ENCODE data around the gene IL4R.
"Not testable (repeated sequence)": the region's sequence is repeated elsewhere in the genome, so short reads cannot be mapped to it uniquely, and the experiment has no call there.

Gene IL4R

DNA sequence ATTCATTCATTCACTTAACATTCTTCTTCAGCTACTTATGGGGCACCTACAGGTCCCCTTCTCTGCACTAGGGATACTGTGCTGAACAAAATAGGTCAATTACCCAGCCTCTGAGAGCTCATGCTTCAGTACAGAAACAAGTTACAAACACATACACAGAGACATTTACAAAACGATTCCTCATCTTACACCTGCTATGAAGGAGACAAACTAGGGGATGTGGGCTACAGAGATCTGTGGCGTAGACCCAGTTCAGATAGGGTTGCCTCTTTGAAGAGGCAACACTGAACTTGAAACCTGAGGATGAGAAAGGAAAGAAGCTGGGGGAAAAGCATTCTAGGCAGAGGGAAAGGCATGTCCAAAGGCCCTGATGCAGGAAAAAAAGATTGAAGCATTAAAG is 93.4 kb downstream of the IL4R start:
- no peak for DNase-seq

DNA sequence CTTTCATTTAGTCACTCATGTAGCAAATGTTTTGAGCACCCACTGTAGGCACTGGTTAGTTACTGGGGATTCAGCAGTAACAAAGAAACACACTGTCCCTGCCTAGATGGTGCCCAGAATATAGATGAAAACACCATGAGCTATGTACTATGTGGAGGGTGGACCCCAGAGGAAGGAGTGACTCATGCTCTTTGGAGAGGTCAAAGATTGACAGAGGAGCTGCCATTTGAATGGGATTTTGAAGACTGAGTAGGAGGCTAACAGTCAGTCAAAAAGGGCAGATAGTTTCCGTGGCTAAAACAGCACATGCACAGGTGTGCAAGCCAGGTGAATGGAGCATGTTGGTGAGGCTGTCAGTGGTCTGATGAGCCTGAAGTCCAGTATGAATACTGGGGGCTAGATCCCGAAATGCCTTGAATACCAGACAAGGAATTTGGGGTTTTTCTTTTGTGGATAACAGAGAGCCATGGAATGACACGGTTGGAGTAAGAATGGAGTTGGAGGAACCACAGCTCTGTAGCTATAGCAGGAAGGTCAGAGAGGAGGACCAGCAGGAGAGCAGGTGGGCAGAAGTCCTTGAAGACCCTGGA is 94.3 kb downstream of the IL4R start:
- DNase-seq: peak in 1 of 2 donors; percentile 37

GRCh38 chr16:27408602-27409031 is 94.8 kb downstream of the IL4R start:
- DNase-seq: no peak

- DNase-seq: not testable (repeated sequence)
These were observed 96.2 kb downstream of the IL4R start for GRCh38 chr16:27409958-27410357.

DNA sequence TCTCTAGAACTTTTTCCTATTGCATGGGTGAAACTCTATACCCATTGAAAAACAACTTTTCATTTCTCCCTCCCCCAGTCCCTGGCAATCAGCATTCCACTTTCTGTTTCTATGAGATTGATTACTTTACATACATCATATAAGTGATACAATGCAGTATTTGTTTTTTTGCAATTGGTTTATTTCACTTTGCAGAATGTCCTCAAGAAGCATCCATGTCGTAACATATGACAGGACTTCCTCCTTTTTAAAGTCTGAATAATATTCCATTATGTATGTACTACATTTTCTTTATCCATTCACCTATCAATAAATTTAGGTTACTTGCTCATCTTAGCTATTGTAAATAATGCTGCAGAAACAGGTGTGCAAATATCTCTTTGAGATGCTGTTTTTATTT is 97.0 kb downstream of the IL4R start:
- no peak for DNase-seq

DNA sequence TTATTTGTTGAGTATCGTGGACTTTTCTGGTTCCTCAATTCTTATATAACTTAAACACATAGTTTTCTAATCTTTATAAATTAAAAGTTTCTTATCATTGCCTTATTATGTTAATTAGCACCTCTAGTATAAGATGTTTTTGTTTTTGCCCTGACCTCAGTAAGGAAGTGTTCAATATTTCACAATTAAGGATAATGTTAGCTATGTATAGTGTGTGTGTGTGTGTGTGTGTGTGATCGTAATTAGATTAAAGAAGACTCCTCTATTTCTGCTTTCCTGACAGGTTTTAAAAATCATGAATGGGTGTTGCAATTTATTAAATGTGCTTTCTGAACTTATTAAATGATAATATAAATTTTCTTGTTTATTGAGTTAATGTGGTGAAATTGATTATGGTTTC is 100.2 kb downstream of the IL4R start:
- no peak for DNase-seq

All from CD4-positive, alpha-beta T cell treated with Interferon alpha-2 for 1 hour (primary cell).